HG03159 (cell line): ENCODE measurements around the gene SREK1.
"Not testable (repeated sequence)": the region's sequence is repeated elsewhere in the genome, so short reads cannot be mapped to it uniquely, and the experiment has no call there.

Experiments
- ATAC-seq: cut with Tn5 transposase; IDR thresholded peaks from one replicate; pipeline ENCODE4 v1.9.1; 2021; ENCODE audit warnings: mild to moderate bottlenecking, moderate library complexity; ENCODE audit not compliant: unreplicated experiment

The SREK1 gene

DNA sequence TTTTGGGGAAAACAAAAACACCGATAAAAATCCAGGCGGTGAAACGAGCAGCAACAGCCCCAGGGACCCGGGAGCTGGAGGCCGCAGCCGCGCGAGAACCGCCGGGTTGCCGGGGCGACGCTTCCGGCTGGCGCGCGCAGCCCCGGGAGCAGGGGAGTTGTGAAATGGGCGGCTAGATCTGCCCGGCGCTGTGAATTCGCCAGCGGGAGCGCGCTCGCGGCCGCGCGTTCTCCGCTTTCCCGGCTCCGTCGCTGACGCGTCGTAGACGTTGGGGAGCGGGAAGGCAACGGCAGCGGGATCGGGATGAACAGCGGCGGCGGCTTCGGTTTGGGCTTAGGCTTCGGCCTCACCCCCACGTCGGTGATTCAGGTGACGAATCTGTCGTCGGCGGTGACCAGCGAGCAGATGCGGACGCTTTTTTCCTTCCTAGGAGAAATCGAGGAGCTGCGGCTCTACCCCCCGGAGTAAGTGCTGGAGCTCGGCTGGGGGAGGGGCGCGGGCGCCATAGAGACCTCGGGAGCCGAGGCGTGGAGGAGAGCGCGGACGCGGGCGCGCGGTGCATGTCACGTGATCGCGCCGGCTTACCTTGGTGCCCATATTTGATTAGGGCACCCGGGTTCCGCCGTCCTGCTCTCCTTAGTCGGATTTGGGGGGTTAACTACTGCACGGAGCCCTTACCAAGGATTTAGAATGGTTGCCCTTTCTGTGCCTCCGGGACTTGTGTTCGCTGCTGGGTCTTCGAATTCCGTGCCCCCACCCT, at the start of gene SREK1:
Gene SREK1 (plus strand): TSS at position 227 of the 760 bp plus-strand sequence. CDS start 77 bp downstream, at position 304.
- peak; percentile 86 for ATAC-seq

DNA sequence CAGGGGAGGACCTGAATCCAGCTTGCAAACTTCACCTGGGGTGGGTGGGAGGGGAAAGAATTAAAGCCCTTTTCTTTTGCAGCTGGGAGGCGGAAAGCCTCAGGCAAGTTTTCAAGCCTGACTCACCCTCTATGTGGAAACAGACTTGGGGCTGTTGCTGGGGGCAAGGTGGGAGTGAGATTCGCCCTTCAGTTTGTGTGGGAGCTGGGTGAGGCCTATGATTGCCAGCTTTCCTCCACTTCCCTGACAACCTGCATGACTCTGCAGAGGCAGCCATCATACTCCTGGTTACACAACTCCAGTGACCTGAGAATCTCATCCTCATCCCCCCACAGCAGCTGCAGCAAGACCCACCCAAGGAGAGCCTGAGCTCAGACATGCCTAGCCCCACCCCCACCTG, 43.2 kb upstream of the SREK1 start:
- ATAC-seq: no peak

- ATAC-seq: no peak
These were observed 30.9 kb upstream of the SREK1 start for GRCh38 chr5:66113160-66113559.

DNA sequence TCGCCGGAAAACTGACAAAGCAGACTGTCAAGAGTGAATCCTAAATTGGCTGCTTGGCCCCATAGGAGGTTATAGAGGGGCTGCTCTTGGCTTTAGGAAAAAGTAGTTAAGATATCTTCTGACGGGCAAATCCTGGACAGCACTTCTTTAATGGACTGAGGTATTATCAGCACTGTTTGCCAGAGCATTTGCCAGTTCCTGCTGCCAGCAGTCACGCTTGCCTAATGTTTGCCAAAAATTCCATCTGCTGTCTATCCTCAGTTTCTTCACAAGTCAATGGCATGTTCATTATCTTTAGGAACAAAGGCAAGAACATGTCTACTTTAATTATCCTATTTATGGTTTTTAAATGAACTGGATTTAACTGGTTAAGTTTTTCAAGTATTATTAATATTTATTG, 25.8 kb upstream of the SREK1 start:
- ATAC-seq: no peak

GRCh38 chr5:66122379-66123034, 21.6 kb upstream of the SREK1 start:
- ATAC-seq: no peak

GRCh38 chr5:66129144-66129543, 15.0 kb upstream of the SREK1 start:
- ATAC-seq: no peak

GRCh38 chr5:66130493-66130892, 13.6 kb upstream of the SREK1 start:
- ATAC-seq: no peak

- ATAC-seq: no peak
These were observed 9.7 kb upstream of the SREK1 start for GRCh38 chr5:66134407-66134861.

- no peak for ATAC-seq
These were observed 8.0 kb upstream of the SREK1 start for GRCh38 chr5:66136053-66136452.

GRCh38 chr5:66136944-66137343, 7.2 kb upstream of the SREK1 start:
- not testable (repeated sequence) for ATAC-seq

DNA sequence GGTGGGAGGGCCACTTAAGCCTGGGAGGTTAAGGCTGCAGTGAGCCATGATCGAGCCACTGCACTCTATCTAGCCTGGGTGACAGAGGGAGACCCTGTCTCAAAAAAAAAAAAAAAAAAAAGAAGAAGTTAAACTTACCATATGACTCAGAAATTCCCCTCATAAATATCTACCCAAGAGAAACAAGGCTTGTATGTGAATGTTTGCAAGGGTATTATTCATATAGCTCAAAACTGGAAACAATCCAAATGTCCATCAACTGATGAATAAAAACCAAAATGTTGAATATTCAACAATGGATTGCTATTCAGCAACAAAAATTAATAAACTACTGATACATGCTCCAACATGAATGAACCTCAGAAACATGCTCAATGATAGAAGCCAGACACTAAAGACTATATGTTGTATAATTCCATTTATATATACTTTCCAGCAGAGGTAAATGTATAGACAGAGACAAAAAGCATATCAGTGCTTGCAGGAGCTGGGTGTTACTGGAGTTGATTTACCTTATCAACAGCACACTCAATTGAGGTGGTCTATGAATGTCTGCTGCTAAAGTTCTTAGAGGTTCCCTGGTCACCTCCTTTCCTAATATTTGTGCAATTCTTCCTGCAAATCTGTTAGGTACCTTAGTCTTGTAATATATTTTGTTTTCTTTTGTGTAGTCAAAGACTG, 5.3 kb upstream of the SREK1 start:
- ATAC-seq: no peak

- no peak for ATAC-seq
These were observed 4.8 kb upstream of the SREK1 start for GRCh38 chr5:66139318-66139712.

DNA sequence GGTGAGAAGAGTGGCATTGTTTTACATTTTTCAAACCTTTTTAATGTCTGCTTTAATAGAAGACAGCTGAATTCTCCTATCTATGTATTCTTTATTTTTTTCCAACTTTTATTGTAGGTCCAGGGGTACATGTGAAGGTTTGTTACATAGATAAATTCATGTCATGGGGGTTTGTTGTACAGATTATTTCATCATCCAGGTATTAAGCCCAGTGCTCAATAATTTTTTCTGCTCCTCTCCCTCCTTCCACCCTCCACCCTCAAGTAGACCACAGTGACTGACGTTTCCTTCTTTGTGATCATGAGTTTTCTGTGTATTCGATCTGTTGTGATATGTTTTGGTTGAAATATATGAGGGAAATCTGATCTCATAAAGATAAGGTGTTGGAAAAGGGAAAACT, 1.7 kb upstream of the SREK1 start:
- ATAC-seq: no peak

DNA sequence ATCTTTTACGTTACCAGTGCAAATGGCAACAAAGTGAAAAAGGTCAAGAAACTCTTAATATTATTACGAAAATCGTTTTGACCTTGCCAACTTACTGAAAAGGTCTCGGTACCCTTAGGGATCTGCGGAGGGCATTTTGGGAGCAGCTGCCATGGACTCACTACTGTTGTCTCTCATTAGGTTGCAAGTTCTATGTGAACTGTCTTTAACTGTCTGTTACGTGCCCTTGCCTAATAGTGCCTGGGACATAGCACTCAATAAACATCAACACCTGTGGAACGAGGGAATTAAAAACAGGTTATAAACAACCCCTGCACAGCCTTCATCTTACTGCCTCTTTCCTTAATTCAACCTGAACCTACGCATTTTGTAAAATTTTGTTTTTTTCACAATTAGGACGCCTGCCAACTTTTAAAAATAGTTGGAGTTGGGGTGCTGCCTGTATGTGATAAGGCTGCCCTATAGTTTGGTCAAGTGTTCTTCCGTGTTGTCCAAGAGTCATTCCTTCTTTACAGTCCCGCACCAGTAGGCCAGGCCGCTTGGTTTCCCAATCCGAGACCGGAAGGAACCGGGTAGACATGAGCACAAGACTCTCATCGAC, 527 bp upstream of the SREK1 start:
- ATAC-seq: peak; percentile 26

GRCh38 chr5:66144834-66145390, 812 bp downstream of the SREK1 start:
- ATAC-seq: peak; percentile 38

- ATAC-seq: no peak
These were observed 1.6 kb downstream of the SREK1 start for GRCh38 chr5:66145737-66146136.

- no peak for ATAC-seq
These were observed 5.8 kb downstream of the SREK1 start for GRCh38 chr5:66149950-66150349.

- no peak for ATAC-seq
These were observed 6.9 kb downstream of the SREK1 start for GRCh38 chr5:66151030-66151429.

DNA sequence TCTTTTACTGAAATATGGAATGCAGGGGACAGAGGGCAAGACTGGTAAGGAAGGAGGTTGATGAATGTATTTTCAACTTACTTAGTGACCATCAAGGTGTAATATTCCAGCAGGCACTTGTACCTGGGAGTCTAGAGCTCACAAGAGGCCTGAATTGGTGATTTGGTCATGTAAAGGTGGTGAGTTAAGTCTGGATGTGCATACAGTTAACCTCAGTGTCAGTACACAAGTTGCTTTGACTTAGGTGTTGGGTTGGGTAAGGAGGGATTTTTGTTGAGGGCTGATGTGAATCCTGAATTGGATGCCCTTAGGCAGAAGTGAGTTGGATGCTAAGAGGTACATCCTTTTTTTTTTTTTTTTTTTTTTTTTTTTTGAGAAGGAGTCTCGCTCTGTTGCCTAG, 7.4 kb downstream of the SREK1 start:
- no peak for ATAC-seq

DNA sequence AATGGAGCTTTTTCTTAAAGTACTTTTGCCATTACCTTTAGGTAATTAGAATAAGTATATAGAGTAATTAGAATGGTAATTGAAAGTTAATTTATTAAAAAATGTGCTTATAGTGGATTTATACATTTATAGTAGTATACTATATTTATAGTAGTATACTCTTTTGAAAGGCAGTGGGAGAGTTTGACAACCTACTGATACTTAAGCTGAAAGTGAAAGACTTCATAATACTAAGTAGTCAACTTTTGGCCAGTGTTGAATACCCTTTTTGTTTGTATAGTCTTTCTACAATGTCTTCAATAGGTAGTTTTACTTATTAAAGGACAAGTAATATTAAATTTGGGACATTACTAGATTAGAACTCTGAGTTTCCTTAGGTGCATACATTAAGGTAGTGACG, 12.9 kb downstream of the SREK1 start:
- ATAC-seq: no peak

- ATAC-seq: no peak
These were observed 17.3 kb downstream of the SREK1 start for GRCh38 chr5:66161356-66161755.
